ENCODE results near the gene MTG2.

The MTG2 gene

DNA sequence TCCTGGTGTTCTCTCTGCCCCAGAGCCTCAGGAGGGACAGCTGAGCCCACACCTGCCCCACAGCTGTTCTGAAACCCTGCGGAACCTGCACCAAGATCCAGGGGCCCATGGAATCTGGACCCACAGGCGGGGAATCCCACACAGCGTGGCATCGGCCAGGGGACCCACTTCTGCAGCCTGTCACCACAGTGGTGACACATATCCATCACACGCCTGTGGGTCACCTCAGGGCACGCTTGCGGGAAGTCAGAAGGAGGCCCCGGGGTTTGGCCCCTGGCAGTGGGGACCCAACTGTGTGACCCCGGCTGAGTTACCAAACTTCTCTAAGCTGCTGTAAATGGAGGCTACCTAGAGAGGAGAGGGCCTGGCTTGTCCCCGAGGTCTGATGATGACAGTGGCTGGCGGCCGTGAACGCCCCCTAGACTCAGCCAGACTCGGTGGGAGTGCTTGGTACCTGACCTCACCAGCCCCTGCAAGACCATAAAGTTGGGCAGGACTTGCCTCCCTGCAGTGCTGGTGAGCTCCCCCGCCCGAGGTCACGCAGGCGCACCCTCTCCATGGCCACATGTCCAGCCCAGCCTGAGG is 39.5 kb downstream of the MTG2 start:
- DNase-seq (ENCODE audit: low read depth), result no peak

DNA sequence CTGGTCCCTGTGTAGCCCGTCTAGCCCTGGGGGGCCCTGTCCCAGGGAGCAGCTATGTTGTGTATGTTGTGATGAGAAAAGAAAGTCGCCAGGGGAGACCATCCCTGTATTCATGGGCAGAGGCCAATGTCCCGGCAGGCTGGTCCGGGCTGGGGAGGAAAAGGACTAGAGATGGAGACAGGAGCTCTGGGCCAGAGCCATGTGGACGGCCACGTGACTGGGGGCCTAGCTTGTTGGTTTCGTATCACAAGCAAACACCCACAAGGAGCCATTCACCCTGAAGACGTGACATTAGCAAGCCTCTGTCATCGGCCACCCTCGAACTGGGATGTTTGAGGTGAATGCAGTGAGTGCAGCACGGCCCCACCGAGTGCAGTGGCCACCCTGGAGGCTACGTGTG is 40.1 kb downstream of the MTG2 start:
- DNase-seq (ENCODE audit: low read depth), result no peak

DNA sequence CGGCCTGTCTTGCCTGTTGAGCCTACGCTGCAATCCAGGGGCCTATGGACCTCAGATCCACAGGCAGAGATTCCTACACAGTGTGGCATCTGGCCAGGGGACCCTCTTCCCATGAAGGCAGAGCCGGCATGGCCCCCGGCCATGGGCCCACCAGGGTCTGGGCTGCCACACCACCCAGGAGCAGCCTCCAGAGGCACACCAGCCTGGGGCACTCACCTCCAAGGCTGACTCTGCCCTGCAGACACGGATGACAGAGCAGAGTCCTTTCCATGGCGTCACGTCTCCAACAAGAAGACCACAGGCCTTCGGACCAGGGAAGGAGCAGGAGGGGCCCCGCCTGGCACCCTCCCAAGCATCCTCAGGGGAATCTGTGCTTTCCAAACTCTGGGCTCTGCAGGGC is 40.7 kb downstream of the MTG2 start:
- no peak for DNase-seq (ENCODE audit: low read depth)

DNA sequence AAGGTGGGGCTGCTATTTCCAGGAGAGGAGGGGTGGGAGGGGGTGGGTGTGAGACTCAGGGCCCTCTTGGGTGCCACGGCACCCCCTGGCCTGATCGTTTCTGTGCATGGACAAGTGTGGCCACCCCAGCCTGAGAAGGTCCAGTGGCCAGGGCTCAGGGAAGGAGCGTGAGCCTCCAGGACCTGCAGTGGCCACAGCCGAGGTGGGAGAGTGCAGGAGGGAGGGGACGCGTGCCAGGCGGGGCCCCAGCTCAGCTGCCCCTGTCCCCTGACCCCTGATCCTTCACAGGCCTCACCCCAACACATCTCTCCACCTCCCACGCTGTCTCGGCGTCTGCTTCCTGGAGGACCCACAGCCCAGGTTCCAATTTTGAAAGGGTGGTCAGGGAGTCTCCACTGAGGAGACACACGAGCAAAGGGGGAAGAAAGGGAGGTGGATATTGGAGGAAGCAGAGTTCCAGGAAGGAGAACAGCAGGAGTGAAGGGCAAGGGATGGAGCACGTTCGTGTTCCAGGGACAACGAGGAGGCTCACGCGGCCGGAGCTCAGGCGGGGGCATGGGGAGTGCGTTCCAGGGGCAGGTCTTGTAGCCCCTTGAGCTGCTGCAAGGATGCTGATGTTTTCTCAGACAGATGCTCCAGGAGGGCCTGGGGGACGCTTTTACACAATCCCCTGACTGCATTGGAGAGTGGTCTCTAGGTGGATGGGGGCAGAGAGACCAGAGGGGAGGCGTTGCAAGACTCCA is 41.5 kb downstream of the MTG2 start:
- no peak for DNase-seq (ENCODE audit: low read depth)

DNA sequence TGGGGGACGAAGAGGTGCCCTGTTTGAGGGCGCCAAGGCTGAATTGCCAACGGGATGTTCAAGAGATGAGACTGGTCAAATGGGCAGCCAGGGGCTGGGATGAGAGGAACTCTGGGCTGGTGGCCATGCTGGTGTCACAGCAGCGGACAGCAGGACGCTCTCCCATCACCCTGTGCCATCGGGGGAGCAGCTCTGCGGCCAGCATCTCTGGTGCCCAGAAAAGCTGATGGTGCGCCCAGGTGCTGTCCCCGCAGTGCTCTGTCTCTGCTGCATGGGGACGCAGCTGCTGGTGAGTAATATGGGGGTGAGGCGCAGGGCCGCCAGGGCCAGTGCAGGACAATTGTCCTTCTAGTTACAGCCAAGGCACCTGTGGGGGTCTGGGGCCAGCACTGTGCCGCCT is 42.2 kb downstream of the MTG2 start:
- no peak for DNase-seq (ENCODE audit: low read depth)

DNA sequence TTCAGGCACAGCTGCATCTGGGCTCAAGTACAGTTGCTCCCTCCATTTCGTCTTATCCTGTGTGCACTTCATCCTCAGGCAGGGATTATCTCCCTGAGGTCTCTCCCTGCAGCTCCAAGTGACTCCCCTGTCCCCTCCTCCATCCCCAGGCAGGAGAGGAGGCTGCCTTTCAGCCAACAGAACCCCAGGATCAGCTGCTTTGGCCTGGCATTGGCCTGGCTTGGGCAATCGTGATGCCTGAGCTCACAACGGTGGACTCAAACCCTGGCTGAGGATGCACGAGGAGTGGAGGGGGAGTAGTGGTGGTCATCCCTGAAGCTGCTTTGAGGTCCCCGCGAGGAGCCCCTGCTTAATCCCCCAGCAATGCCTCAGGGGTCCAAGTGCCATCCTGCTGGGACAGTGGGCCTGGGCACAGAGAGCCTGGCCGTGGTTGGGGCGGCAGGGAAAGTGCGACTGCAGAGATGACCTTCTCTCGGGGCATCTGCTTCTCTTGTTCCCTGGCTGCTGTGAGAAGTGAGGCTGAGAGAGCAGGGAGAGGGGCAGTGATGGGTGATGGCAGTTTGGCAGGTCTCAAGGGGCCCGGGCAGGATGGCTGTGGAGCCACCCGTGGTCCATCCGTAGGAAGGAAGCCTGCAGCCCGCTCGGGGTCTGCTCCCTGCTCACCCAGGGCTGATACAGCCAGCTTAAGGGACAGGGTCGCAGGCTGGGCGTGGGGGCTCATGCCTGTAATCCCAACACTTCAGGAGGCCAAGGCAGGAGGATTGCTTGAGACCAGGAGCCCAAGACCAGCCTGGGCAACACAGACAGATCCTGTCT is 43.2 kb downstream of the MTG2 start:
- DNase-seq (ENCODE audit: low read depth), result no peak

DNA sequence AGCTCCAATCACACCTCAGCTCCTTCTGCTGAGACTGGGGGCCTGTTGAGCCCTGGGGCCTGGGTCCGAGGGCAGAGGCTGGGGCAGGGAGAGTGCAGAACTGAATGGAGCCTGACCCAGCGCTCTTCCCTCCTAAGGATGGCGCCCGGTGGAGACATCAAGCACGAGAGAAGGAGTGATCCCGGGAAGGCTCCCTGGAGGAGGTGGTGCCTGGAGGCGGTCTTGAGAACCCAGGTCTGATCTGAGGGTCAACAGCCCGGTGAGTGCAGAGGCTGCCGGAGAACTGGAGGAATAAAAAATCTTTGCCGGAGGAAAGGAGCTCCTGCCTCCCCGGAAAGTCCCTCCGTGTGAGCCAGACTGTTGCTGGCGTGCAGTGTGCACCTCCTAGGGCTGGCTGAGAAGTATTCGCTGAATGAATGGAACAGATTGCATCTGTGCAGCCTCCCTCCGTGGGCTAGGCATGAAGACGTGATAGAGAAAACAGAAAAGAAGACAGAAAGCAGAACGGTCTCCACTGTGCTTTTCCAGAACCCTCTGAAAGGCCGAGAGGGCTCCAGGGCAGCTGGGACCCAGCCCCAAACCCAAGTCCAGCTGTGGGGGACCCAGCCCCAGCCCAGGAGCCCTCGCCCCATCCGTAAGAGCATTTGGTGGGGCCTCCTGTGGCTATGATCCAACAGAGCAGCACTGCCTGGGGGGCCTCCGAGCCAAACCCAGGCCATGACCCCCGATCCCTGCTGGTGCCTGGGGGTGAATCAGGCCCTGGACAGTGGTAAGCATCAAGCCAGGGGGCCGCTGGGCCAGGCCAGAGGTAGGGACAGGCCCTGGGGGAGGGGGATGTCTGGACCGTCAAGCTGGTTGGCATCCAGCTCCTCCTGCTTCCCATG is 44.1 kb downstream of the MTG2 start:
- no peak for DNase-seq (ENCODE audit: low read depth)

DNA sequence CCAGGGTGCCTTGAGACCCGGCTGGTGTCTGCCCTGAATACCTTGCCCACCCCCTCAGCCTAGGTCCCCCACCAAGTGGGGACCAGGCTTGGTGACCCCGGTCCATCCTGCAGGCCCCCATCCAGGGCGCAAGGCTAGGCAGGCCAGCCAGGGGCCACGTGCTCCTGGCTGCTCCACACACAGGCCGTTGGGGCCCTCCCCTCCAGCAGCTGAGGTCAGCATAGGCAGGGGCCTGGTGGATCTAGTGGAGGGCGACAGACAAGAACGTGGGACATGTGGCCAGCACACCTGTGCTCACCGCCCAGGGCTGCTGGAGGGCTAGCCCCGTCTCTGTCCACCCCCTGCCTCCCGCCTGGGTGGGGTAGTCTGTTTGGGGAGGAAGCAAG is 44.8 kb downstream of the MTG2 start:
- DNase-seq (ENCODE audit: low read depth), result no peak

DNA sequence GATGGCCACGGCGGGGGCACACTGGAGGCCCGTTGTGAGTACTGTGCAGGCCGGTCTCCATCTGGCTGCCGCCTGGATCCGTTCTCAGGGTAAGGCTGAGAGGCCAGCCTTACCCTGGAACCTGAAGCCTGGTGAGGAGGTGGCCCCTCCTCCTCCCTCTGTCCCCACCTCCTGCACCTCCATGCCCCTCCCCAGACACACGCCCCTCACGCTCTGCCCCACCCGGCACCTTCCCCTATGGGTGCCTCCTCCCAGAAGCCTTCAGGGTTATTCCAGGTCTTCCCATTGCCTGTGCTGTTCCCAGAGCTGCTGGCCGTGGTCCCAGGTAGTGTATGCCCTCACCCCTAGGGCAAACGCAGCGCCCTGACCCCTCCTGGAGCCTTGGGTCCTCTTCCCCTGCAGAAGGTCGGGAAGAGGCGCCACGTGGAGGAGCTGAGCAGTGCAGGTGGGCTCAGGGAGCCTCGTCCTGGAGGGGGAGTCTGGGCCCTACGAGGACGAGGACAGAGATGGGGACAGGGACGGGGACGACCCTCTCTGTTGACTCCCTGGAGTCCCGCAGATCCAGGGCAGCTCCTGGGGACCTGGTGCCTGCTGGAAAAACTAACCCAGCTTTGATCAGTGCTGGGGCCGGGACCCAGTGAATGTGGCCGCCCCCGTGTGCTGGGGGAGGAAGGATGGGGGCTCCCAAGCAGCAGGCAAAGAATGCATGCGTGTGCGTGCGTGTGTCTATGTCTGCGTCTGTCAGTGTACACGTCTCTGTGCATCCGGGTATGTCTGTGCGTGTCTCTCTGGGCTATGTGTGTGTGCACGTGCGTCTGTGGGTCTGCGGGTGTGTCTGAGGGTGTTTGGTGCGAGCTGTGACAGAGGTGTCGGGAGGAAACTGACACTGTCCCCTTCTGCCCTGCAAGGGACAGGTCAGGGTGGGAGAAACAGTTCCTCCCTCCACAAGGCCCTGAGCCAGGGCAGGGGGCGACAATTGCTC is 45.4 kb downstream of the MTG2 start:
- DNase-seq (ENCODE audit: low read depth), result no peak

DNA sequence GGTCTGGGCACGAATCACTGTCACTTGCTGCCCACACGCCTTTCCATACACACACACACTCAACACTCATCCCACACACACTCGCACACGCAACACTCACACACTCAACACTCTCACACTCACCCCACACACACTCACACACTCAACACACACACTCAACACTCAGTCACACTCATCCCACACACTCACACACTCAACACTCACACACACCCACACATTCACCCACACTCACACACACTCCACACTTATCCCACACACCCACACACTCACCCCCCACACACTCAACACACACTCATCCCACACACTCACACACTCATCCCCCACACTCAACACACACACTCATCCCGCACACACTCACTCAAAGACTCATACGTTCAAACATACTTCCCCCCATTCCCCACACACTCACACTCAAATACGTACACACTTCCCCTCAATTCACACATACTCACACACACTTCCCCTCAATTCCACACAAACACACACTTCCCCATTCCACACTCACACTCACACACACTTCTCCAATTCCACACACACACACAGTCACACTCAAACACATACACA is 46.2 kb downstream of the MTG2 start:
- DNase-seq (ENCODE audit: low read depth), result no peak

DNA sequence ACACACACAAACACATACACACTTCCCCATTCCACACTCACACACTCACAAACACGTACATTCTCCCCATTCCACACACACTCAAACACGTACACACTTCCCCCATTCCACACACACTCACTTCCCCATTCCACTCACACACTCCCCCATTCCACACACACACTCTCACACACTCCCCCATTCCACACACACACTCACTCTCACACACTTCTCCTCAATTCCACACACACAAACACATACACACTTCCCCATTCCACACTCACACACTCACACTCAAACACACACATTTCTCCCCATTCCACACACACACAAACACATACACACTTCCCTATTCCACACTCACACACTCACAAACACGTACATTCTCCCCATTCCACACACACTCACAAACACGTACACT is 46.8 kb downstream of the MTG2 start:
- DNase-seq (ENCODE audit: low read depth), result no peak

DNA sequence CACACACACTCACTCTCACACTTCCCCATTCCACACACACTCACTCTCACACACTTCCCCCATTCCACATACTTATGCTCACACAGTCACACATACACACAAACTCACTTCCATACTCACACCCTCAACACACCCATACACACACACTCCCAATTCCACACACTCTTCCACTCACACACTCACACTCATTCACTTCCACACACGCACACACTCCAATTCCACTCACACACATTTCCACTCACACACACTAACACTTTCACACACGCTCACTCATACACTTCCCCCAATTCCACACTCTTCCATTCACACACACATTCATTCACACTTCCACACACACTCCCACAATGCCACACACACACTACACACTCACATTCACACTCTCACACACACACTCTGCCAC is 47.4 kb downstream of the MTG2 start:
- DNase-seq (ENCODE audit: low read depth), result no peak

DNA sequence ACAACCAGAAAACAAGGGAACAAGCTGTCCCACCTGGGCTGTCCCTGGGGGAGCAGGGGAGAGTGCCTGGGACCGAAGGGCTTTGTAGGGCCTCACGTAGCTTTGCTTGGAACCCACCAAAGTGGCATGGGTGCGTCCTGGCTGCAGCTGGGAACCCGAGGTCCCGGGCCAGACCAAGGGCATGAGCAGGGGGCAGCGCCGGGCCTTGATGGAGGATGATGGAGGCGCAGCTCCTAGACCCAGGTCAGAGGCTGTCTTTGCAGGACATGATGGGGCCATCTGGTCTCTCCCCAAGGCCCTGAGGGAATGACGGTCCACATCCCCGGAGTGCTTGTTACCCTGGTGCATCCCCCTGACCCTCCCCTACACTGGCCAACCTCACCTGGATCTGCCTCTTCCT is 47.9 kb downstream of the MTG2 start:
- DNase-seq (ENCODE audit: low read depth), result no peak

DNA sequence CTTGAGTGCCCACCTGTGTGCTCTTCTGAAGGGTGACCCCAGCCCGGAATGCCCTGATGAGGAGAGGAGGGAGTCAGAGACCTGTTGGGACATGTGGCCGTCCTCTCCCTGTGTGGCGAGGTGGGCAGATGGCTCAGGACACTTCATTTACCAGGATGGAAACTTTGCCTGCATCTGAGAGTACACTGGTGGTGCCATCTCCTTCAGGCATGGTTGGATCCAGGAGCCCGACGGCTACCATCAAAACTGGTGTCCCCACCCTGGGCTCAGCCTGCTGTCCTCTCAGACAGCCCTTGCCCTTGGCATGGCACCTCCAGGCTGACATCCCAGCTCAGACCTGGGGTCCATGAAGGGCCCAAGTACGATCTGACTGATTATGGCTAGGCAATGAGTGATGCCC is 48.5 kb downstream of the MTG2 start:
- no peak for DNase-seq (ENCODE audit: low read depth)

DNA sequence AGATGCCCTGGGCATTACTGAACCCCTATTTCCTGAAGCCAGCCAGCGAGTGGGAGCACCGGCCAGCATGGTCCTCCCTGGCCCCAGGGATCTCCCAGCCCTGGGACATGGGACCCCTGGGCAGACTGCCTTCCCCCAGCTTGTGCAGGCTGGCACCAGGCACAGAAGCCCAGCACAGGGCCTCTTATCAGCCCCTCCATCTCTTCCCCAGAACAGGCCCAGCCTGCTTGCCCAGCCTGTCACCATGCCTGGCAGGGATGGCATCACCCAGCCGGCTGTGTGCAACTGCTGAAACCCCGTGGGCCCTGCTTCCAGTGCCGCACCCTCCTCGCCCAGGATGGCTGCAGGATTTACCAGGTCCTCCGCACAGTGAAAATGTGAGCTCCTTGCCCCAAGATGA is 49.4 kb downstream of the MTG2 start:
- no peak for DNase-seq (ENCODE audit: low read depth)

DNA sequence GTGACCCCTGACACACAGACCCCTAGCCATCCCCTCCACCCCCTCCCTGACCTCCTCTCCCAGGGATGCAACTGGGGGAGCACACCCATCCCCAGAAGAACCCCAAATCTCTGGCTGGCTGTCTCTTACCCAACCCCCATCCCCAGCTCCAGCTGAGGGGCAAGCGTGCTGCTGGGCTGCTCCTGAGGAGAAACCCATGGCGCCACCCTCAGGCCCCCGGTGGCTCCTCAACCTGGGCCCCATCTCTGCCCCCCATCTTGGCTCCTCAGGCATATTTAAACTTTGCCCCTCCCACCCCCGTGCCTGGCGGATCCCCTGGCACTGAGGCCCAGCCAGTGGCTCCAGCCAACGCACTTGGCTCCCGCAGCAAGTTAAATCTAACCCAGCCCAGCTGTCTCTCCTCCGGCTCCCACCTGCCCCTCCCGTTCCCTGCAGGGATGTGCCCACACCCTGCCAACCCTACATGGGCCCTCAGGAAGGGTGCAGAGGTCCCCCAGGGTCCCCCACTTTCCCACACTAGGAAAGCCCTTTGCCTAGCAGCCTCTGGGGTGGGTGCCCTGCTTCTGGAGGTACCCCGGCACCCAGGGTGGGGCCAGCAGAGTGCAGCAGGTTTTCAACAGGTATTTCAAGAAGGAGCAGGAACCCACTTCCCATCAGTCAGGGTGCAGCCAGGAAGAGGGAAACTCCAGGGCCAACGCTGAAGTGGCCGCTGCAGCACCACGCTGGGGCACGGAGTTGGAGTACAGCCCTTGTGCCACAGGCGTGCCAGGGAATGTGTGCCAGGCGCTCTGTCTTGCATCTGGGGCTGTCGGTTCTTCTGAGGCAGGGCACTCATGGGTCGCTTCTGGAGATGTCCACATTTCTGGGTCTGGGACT is 50.2 kb downstream of the MTG2 start:
- no peak for DNase-seq (ENCODE audit: low read depth)

DNA sequence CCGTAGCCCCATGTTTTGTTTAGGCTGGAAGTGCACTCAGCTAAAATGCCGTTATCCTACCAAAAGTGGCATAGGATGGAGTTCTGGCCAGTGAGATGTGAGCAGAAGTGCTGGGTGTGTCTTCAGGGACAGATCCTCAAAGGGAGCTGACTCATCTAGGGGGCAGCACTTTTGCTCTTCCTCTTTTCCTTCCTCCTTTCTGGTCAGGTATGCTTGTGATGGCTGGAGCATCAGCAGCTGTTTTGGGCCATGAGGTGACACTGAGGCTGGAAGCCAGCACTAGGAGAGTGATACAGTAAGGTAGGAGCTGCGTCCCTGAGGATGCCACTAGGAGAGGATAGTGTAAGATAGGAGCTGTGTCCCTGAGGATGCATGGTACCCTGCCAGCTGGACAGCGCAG is 50.9 kb downstream of the MTG2 start:
- DNase-seq (ENCODE audit: low read depth), result no peak

DNA sequence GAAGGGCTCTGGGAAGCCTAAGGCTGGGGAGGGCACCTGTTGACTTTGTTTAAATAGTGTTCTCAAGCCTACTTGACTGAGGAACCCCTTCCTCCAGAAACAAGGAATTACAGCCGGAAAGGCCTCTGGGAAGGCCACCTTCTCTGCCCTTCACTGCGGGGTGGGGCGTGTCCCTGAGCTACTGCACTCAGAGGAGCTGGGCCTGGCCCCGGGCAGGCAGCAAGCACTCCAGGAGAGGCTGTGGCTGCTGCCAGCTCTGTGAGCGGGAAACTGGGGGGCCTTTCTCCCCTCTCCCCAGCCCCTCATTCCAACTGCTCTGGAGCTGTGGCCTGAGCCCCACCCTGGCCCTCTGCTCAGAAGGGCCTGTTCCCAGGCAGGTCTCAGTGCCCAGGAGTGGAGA is 51.5 kb downstream of the MTG2 start:
- DNase-seq (ENCODE audit: low read depth), result no peak

DNA sequence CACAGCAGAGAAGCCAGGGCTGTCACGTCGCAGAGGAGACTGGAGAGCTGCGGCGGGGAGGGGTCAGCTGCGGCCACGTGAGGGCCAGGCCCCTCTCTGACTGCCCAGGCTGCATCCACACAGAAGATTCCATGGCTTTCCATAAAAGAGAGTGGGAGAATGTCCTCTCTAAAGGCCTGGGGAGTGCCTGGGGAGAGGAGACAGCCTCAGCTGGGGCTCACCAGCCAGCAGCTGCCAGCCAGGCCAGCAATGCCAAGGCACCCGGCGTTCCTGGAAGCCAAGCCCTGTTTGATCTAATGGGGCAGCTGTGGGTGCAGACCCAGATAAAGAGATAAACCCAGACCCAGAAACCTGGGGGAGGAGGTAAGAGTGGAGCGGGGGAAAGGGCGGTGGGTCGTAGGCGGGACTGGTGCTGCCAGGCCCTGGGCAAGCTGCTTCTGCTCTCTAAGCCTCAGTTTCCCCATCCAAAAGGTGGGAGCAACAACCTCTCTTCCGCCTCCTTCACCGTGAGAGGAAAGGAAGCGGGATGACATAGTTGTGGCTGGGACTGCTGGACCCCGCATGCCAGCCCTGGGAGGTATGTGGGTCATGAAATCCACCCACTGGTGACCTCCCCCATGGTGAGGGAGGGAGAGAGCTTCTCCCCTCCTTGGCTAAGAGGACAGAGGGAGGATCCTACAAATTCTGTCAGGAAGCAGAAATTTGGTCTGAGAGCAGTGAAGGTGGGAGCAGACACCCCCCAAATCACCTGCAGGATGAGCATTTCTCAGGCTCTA is 52.4 kb downstream of the MTG2 start:
- no peak for DNase-seq (ENCODE audit: low read depth)
